ENCODE measurements around the gene DUOX1. TPM values are rescaled to one million over a fixed set of nuclear protein-coding genes. Genes with fewer than 3 reads are reported as not detected.

Gene DUOX1
- total RNA-seq, 1 experiment from 2014 or later, result 15.1 TPM

- intact Hi-C loops (cut with micrococcal nuclease), result no loop called here
- DNase-seq (ENCODE audit: unreplicated experiment), result no peak
- BruUV-seq (replicated peaks), result no TSS peak
- Mint-ChIP-seq H3K36me3 (ENCODE audit: insufficient read depth, unreplicated experiment) (peaks cover 2% of the 10 kb centered on the region), H3K4me3 (ENCODE audit: unreplicated experiment) (no peak overlapping the region), H3K9me3 (ENCODE audit: unreplicated experiment) (no peaks in the 10 kb centered on the region), H3K4me1 (ENCODE audit: insufficient read depth, unreplicated experiment) (no peaks in the 10 kb centered on the region), H3K27ac (ENCODE audit: low read depth, unreplicated experiment) (no peak overlapping the region), H3K27me3 (ENCODE audit: insufficient read depth, unreplicated experiment) (no peaks in the 10 kb centered on the region)
- ChIA-PET CTCF (interaction anchor here (0.7 to 3.5 kb wide), 12 partner anchors 11 to 231 kb away, joined by 3 to 36 read pairs (median 7); no protein-coding TSS in a partner anchor), POLR2A (interaction anchor here (1.4 to 6.7 kb wide), 2 partner anchors 29 to 31 kb away, joined by 3 to 113 read pairs; no protein-coding TSS in a partner anchor)
- TF ChIP-seq CTCF (IDR thresholded peaks at IDR 0.05; ENCODE audit: unreplicated experiment), result no peak
Observed at GRCh38 chr15:45168751-45169551, 39.2 kb downstream of the DUOX1 start.

- no peaks in the 10 kb centered on the region for H3K4me1 Mint-ChIP-seq (ENCODE audit: insufficient read depth, unreplicated experiment)
- no TSS peak for BruUV-seq (replicated peaks)
- ChIA-PET POLR2A (interaction anchor here (0.6 to 1.4 kb wide), 3 partner anchors 25 to 108 kb away, joined by 3 read pairs; no protein-coding TSS in a partner anchor), CTCF (interaction anchor here (1.2 to 3.5 kb wide), 5 partner anchors 11 to 135 kb away, joined by 6 to 36 read pairs (median 17); no protein-coding TSS in a partner anchor)
- H3K36me3 Mint-ChIP-seq (ENCODE audit: insufficient read depth, unreplicated experiment), result no peaks in the 10 kb centered on the region
- H3K4me3 Mint-ChIP-seq (ENCODE audit: unreplicated experiment), result no peak overlapping the region
- no peak for TF ChIP-seq CTCF (IDR thresholded peaks at IDR 0.05; ENCODE audit: unreplicated experiment)
- DNase-seq (ENCODE audit: unreplicated experiment), result no peak
- H3K27me3 Mint-ChIP-seq (ENCODE audit: insufficient read depth, unreplicated experiment), result no peaks in the 10 kb centered on the region
- no peak overlapping the region for H3K27ac Mint-ChIP-seq (ENCODE audit: low read depth, unreplicated experiment)
- intact Hi-C loops (cut with micrococcal nuclease), result no loop called here
- H3K9me3 Mint-ChIP-seq (ENCODE audit: unreplicated experiment), result no peaks in the 10 kb centered on the region
Observed at GRCh38 chr15:45169608-45170480, 40.0 kb downstream of the DUOX1 start.

GRCh38 chr15:45171912-45172311 is 42.1 kb downstream of the DUOX1 start:
- DNase-seq (ENCODE audit: unreplicated experiment), result no peak
- POLR2A ChIA-PET, result interaction anchor here (2.6 kb wide), 1 partner anchor 27 kb away, joined by 8 read pairs; no protein-coding TSS in a partner anchor

More at GRCh38 chr15:45171912-45172311, 42.1 kb downstream of the DUOX1 start:
- TF ChIP-seq CTCF (IDR thresholded peaks at IDR 0.05; ENCODE audit: unreplicated experiment), result no peak
- no TSS peak for BruUV-seq (replicated peaks)
- H3K36me3 Mint-ChIP-seq (ENCODE audit: insufficient read depth, unreplicated experiment), result no peaks in the 10 kb centered on the region
- H3K27ac Mint-ChIP-seq (ENCODE audit: low read depth, unreplicated experiment), result no peak overlapping the region
- no peak overlapping the region for H3K4me3 Mint-ChIP-seq (ENCODE audit: unreplicated experiment)
- H3K9me3 Mint-ChIP-seq (ENCODE audit: unreplicated experiment), result no peaks in the 10 kb centered on the region
- H3K27me3 Mint-ChIP-seq (ENCODE audit: insufficient read depth, unreplicated experiment), result no peaks in the 10 kb centered on the region
- no peaks in the 10 kb centered on the region for H3K4me1 Mint-ChIP-seq (ENCODE audit: insufficient read depth, unreplicated experiment)
- CTCF ChIA-PET, result interaction anchor here (0.6 to 0.8 kb wide), 2 partner anchors 27 to 51 kb away, joined by 4 read pairs; no protein-coding TSS in a partner anchor
- intact Hi-C loops (cut with micrococcal nuclease), result no loop called here
